Lower leg skin (tissue), 3 donors: ENCODE measurements around the gene TARP.

Source experiments
- POLR2A ChIP-seq, 2 donors: fragments of 450-650 bp; IDR thresholded peaks; one replicate each; pipeline ENCODE4 v1.6.1; 2016 to 2017; ENCODE audit warnings: antibody characterized with exemption in 2 of 2, mild to moderate bottlenecking in 1 of 2, moderate library complexity in 1 of 2
- TF ChIP-seq, protein P1 (sequence below), 3 donors: fragments of 450-650 bp; IDR thresholded peaks; one replicate each; pipeline ENCODE4 v1.5.1; 2016; ENCODE audit warnings: antibody characterized with exemption in 3 of 3, mild to moderate bottlenecking in 3 of 3, moderate library complexity in 2 of 3

DNA sequence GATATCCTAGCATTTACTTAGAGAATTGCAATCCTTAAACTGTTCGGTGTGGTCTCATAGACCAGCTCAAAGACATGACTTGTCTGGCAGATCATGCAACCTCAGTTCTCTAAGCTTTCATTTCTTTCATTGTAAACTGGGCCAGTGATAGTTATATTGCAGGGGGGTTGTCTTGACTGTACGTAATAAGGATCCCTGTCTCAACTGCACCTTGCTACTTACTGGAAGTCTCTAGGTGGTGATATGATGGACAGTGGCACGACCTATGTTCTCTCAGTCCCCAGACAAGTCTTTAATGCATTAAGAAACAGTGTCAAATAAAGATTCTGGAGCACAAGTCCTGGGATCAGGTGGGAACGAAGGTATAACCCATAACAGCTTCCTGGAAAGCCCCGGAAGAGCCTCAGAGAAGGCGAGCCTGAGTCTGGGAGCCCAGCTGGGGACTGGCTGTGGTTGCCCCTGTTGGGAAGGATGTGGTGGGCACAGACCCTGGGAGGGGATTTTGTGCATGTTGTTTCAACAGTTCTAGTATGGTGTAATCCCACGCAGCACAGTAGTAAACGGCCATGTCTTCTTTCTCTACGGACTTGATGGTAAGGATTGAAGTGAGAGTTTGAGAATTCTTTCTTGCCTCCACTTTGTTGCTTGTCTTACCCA, 26.0 kb upstream of the TARP start:
- TF ChIP-seq, protein P1, sequence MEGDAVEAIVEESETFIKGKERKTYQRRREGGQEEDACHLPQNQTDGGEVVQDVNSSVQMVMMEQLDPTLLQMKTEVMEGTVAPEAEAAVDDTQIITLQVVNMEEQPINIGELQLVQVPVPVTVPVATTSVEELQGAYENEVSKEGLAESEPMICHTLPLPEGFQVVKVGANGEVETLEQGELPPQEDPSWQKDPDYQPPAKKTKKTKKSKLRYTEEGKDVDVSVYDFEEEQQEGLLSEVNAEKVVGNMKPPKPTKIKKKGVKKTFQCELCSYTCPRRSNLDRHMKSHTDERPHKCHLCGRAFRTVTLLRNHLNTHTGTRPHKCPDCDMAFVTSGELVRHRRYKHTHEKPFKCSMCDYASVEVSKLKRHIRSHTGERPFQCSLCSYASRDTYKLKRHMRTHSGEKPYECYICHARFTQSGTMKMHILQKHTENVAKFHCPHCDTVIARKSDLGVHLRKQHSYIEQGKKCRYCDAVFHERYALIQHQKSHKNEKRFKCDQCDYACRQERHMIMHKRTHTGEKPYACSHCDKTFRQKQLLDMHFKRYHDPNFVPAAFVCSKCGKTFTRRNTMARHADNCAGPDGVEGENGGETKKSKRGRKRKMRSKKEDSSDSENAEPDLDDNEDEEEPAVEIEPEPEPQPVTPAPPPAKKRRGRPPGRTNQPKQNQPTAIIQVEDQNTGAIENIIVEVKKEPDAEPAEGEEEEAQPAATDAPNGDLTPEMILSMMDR (IDR thresholded peaks at IDR 0.05): no peak
- no peak for TF ChIP-seq POLR2A (IDR thresholded peaks at IDR 0.05)
